Measurements from ENCODE around the gene PRCC. TPM values are rescaled to one million over a fixed set of nuclear protein-coding genes. Genes with fewer than 3 reads are reported as not detected.

PRCC gene
- total and polyA plus RNA-seq, 2 of the 13 experiments (the other 11 are each of a cell fraction or from before 2014, with no cell fraction given) = 24.2 to 40.5 TPM

DNA sequence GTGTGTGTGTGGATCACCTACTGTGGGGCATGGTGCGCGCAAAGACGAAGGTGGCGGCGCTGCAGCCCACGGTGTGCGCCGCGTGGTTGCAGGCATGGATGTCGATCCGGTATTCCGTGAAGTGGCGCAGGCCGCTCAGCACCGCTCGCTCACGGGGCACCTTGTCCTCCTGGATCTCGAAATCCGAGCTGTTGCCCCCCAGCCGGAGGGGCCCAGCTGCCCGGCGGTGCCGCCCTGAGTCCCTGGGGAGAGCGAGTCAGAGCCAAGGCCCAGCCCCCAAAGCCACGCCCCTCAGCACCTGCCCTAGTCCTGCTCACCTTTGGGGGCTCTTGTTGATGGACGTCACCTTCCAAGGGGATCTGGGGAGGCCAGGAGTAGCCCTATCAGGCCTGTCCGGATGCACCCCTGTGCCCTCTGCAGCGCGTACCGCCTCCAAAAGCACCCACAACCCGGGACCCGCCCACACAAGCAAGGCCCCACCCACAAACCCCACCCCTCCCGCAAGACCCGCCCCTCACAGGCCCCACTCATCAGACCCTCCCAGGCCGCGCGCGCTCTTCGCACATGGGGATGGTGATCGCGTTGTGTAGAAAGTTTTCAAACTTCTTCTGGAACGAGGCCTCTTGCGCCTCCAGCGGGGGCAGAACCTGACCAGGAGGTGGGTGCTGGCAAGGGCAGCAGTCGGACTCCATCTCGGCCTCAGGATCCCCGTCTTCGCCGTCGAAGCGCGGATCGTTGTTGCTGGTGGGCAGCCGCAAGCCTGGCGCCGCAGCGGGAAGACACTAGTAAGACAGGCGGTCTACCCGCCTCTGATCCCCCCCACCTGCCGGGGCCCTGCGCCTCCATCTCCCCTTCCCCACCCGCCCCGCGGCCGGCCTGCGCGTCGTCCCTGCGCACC is 78.0 kb downstream of the PRCC start:
- intact Hi-C loops (cut with micrococcal nuclease; ENCODE audit: unreplicated experiment) = no loop called here
- TF ChIP-seq RXRB (CRISPR knock-in tag; IDR thresholded peaks at IDR 0.05; ENCODE audit: borderline replicate concordance) (no peak), ZNF3 (CRISPR knock-in tag; IDR thresholded peaks at IDR 0.05) (no peak), HDAC6 (IDR thresholded peaks at IDR 0.05; ENCODE audit: low read depth, low read length) (no peak), ZNF44 (CRISPR knock-in tag; IDR thresholded peaks at IDR 0.05) (no peak), SKI (IDR thresholded peaks at IDR 0.05; ENCODE audit: partially characterized antibody) (no peak), TMF1 (CRISPR knock-in tag; IDR thresholded peaks at IDR 0.05; ENCODE audit: low read depth) (no peak)
- TF ChIP-seq, protein P1, sequence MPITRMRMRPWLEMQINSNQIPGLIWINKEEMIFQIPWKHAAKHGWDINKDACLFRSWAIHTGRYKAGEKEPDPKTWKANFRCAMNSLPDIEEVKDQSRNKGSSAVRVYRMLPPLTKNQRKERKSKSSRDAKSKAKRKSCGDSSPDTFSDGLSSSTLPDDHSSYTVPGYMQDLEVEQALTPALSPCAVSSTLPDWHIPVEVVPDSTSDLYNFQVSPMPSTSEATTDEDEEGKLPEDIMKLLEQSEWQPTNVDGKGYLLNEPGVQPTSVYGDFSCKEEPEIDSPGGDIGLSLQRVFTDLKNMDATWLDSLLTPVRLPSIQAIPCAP (CRISPR knock-in tag; IDR thresholded peaks at IDR 0.05; ENCODE audit: low read depth) = no peak
- TF ChIP-seq, protein P2, sequence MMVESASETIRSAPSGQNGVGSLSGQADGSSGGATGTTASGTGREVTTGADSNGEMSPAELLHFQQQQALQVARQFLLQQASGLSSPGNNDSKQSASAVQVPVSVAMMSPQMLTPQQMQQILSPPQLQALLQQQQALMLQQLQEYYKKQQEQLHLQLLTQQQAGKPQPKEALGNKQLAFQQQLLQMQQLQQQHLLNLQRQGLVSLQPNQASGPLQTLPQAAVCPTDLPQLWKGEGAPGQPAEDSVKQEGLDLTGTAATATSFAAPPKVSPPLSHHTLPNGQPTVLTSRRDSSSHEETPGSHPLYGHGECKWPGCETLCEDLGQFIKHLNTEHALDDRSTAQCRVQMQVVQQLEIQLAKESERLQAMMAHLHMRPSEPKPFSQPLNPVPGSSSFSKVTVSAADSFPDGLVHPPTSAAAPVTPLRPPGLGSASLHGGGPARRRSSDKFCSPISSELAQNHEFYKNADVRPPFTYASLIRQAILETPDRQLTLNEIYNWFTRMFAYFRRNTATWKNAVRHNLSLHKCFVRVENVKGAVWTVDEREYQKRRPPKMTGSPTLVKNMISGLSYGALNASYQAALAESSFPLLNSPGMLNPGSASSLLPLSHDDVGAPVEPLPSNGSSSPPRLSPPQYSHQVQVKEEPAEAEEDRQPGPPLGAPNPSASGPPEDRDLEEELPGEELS (CRISPR knock-in tag; IDR thresholded peaks at IDR 0.05) = no peak
- ATAC-seq = no peak
- CTCF ChIA-PET (ENCODE audit: low intra/inter-chr PET ratio, low total read pairs) = no interaction called here
- BruUV-seq (replicated peaks) = no TSS peak
- Histone ChIP-seq H3K9me3 (ENCODE audit: low read length) (no peaks in the 10 kb centered on the region), H3K4me1 (ENCODE audit: insufficient read depth, low read length) (no peaks in the 10 kb centered on the region), H3K4me3 (replicated peaks in 1 of 3; ENCODE audit: insufficient read depth in 1 of 3, low read depth in 2 of 3, low read length in 3 of 3) (no peak overlapping the region), H3K36me3 (replicated peaks in 1 of 2; ENCODE audit: control insufficient read depth in 1 of 2, insufficient read depth in 2 of 2, low read length in 2 of 2) (no peaks in the 10 kb centered on the region), H3K4me2 (ENCODE audit: low read depth, low read length) (no peak overlapping the region), H2AFZ (ENCODE audit: low read length) (no peak overlapping the region), H3K27me3 (ENCODE audit: control insufficient read depth in 1 of 2, insufficient read depth in 2 of 2, low read length in 2 of 2) (peaks cover 5 to 53% of the 10 kb centered on the region in 2 experiments; a peak in 3 of 5 replicates), H4K20me1 (ENCODE audit: insufficient read depth, low read length) (no peaks in the 10 kb centered on the region), H3K27ac (ENCODE audit: extremely low read length, insufficient read depth, low read length) (no peak overlapping the region), H3K79me2 (ENCODE audit: insufficient read depth, low read length) (no peaks in the 10 kb centered on the region), H3K9ac (ENCODE audit: insufficient read depth, low read depth, low read length) (no peak overlapping the region)
- WGBS (ENCODE audit: low lambda C conversion rate) = 82% methylated on average over 28 of the region's 69 CpGs
- DNase-seq (ENCODE audit: low spot score) = no peak
- POLR2A ChIA-PET = no interaction called here
- FAIRE-seq = no peak
- in situ Hi-C loops (cut with HindIII; ENCODE audit: extremely low pct_ligation_motif_present, low pct_unique_long_range_greater_than_20kb) = no loop called here
